Measurements from ENCODE around the gene RNMT. TPM values are rescaled to one million over a fixed set of nuclear protein-coding genes. Genes with fewer than 3 reads are reported as not detected.

Gene RNMT
- total and polyA plus RNA-seq, 2 experiments from 2014 or later, result 40.7 to 188 TPM

DNA sequence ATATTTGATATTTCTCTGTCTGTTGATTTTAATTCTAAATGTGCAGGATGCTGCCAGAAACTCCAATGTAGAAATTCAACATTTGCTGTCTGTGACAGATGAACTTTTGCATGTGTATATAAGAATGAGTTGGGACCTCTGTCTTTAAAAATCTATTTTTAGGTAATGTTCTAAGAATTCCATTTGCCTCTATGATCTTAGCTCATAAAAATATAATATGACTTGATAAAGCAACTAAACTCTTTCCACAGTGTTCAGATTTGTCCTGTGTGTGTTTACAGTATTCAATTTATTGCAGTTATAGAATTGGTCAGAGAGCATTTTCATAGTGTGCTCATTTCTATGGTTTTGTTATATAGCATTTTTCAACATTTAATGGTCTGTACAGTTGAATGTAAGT is 33.6 kb downstream of the RNMT start:
- no peak overlapping the region for H3K4me3 Mint-ChIP-seq

DNA sequence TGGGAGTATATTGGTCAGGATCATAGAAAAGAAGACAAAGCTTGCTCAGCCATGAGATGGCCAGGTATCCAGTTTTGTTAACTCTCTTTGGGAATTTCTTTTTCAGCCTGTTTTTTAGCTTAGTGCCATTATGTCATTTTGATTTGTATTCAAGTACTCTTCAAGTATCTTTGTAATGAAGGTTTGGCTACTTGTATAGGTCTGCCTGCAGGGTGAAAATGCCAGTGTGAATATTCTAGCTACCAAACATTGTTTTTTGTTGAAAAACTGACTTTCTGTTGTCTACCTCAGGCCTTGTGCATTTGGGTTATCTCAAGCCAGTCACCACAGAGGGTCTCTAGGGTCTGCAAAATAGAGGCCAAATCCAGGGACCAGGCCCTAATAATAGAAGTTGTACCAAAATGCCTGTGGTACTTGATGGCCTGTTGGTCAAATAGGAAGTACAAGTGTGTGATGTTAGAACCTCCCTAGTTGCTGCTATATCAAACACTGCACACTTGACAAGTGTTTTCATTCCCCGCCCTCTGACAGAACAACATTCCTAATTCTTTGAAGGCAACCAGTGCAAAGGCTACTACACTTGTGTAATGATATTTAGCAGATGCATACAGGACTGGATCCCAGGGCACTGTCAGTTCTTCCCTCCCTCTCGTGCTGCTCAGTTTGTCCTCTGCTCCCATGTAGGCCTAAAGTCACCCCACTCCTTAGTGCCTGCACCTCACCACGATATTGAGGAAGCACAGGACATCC is 36.4 kb downstream of the RNMT start:
- Mint-ChIP-seq H3K9me3 (peaks cover 42% of the 10 kb centered on the region), H3K27ac (no peak overlapping the region), H3K4me1 (no peaks in the 10 kb centered on the region), H3K27me3 (ENCODE audit: insufficient read depth, low read depth, poor library complexity) (peaks cover 2% of the 10 kb centered on the region), H3K4me3 (no peak overlapping the region), H3K36me3 (ENCODE audit: low read depth) (peaks cover 72% of the 10 kb centered on the region)
- Histone ChIP-seq H3K36me3 (ENCODE audit: insufficient read depth) (no peaks in the 10 kb centered on the region), H3K9me2 (ENCODE audit: insufficient read depth) (peaks cover 3% of the 10 kb centered on the region; the same call in 1 of the 2 replicates), H4K20me1 (replicated peaks; ENCODE audit: insufficient read depth) (no peaks in the 10 kb centered on the region), H3K4me3 (no peak overlapping the region), H2AFZ (no peak overlapping the region), H3K4me2 (no peak overlapping the region), H3K79me2 (replicated peaks; ENCODE audit: insufficient read depth) (no peaks in the 10 kb centered on the region), H3K27me3 (ENCODE audit: insufficient read depth) (no peaks in the 10 kb centered on the region), H3K27ac (ENCODE audit: low read depth) (no peak overlapping the region), H3F3A (replicated peaks; ENCODE audit: low read depth) (no peaks in the 10 kb centered on the region), H3K4me1 (ENCODE audit: insufficient read depth) (no peaks in the 10 kb centered on the region)
- ATAC-seq (no peak), DNase-seq (ENCODE audit: low spot score) (no peak)
- TF ChIP-seq, protein P1, sequence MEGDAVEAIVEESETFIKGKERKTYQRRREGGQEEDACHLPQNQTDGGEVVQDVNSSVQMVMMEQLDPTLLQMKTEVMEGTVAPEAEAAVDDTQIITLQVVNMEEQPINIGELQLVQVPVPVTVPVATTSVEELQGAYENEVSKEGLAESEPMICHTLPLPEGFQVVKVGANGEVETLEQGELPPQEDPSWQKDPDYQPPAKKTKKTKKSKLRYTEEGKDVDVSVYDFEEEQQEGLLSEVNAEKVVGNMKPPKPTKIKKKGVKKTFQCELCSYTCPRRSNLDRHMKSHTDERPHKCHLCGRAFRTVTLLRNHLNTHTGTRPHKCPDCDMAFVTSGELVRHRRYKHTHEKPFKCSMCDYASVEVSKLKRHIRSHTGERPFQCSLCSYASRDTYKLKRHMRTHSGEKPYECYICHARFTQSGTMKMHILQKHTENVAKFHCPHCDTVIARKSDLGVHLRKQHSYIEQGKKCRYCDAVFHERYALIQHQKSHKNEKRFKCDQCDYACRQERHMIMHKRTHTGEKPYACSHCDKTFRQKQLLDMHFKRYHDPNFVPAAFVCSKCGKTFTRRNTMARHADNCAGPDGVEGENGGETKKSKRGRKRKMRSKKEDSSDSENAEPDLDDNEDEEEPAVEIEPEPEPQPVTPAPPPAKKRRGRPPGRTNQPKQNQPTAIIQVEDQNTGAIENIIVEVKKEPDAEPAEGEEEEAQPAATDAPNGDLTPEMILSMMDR (conservative IDR thresholded peaks at IDR 0.05; ENCODE audit: low read depth in 2 of 2), result no peak
- TF ChIP-seq CREB1 (CRISPR knock-in tag; IDR thresholded peaks at IDR 0.05; ENCODE audit: low read depth) (no peak), NANOG (IDR thresholded peaks at IDR 0.05; ENCODE audit: borderline replicate concordance) (no peak), ZNF114 (CRISPR knock-in tag; IDR thresholded peaks at IDR 0.05) (no peak), ZNF331 (CRISPR knock-in tag; IDR thresholded peaks at IDR 0.05; ENCODE audit: low read depth) (no peak), EZH2 (IDR thresholded peaks at IDR 0.05; ENCODE audit: low read depth, unreplicated experiment) (no peak)

More for the DNA sequence above, 33.6 kb downstream of the RNMT start:
- no peak for ATAC-seq
- Histone ChIP-seq H4K20me1 (replicated peaks; ENCODE audit: insufficient read depth) (no peaks in the 10 kb centered on the region), H3K4me3 (no peak overlapping the region), H3K79me2 (replicated peaks; ENCODE audit: insufficient read depth) (no peaks in the 10 kb centered on the region), H3K27me3 (ENCODE audit: insufficient read depth) (no peaks in the 10 kb centered on the region), H3K36me3 (ENCODE audit: insufficient read depth) (peaks cover 10% of the 10 kb centered on the region), H3K4me1 (ENCODE audit: insufficient read depth) (no peaks in the 10 kb centered on the region), H3K27ac (ENCODE audit: low read depth) (no peak overlapping the region), H3K9me2 (ENCODE audit: insufficient read depth) (peaks cover 3% of the 10 kb centered on the region; the same call in 1 of the 2 replicates), H2AFZ (no peak overlapping the region), H3F3A (replicated peaks; ENCODE audit: low read depth) (no peaks in the 10 kb centered on the region), H3K4me2 (no peak overlapping the region)
- no peak for DNase-seq (ENCODE audit: low spot score)
- H3K9me3 Mint-ChIP-seq, result peaks cover 14% of the 10 kb centered on the region
- peaks cover 69% of the 10 kb centered on the region for H3K36me3 Mint-ChIP-seq (ENCODE audit: low read depth)
- no peaks in the 10 kb centered on the region for H3K4me1 Mint-ChIP-seq
- no peak overlapping the region for H3K27ac Mint-ChIP-seq
- TF ChIP-seq, protein P2, sequence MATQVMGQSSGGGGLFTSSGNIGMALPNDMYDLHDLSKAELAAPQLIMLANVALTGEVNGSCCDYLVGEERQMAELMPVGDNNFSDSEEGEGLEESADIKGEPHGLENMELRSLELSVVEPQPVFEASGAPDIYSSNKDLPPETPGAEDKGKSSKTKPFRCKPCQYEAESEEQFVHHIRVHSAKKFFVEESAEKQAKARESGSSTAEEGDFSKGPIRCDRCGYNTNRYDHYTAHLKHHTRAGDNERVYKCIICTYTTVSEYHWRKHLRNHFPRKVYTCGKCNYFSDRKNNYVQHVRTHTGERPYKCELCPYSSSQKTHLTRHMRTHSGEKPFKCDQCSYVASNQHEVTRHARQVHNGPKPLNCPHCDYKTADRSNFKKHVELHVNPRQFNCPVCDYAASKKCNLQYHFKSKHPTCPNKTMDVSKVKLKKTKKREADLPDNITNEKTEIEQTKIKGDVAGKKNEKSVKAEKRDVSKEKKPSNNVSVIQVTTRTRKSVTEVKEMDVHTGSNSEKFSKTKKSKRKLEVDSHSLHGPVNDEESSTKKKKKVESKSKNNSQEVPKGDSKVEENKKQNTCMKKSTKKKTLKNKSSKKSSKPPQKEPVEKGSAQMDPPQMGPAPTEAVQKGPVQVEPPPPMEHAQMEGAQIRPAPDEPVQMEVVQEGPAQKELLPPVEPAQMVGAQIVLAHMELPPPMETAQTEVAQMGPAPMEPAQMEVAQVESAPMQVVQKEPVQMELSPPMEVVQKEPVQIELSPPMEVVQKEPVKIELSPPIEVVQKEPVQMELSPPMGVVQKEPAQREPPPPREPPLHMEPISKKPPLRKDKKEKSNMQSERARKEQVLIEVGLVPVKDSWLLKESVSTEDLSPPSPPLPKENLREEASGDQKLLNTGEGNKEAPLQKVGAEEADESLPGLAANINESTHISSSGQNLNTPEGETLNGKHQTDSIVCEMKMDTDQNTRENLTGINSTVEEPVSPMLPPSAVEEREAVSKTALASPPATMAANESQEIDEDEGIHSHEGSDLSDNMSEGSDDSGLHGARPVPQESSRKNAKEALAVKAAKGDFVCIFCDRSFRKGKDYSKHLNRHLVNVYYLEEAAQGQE (IDR thresholded peaks at IDR 0.05; ENCODE audit: unreplicated experiment), result no peak
- TF ChIP-seq JUNB (IDR thresholded peaks at IDR 0.05; ENCODE audit: unreplicated experiment) (no peak), STAT1 (IDR thresholded peaks at IDR 0.05; ENCODE audit: unreplicated experiment) (no peak), POLR2AphosphoS5 (IDR thresholded peaks at IDR 0.05; ENCODE audit: low read depth) (no peak)
- H3K27me3 Mint-ChIP-seq (ENCODE audit: insufficient read depth, low read depth, poor library complexity), result peaks cover 2% of the 10 kb centered on the region
